Measurements from ENCODE around the gene LIME1.

GRCh38 chr20:63695424-63696305 is 40.8 kb upstream of the LIME1 start:
- TF ChIP-seq, protein P1, sequence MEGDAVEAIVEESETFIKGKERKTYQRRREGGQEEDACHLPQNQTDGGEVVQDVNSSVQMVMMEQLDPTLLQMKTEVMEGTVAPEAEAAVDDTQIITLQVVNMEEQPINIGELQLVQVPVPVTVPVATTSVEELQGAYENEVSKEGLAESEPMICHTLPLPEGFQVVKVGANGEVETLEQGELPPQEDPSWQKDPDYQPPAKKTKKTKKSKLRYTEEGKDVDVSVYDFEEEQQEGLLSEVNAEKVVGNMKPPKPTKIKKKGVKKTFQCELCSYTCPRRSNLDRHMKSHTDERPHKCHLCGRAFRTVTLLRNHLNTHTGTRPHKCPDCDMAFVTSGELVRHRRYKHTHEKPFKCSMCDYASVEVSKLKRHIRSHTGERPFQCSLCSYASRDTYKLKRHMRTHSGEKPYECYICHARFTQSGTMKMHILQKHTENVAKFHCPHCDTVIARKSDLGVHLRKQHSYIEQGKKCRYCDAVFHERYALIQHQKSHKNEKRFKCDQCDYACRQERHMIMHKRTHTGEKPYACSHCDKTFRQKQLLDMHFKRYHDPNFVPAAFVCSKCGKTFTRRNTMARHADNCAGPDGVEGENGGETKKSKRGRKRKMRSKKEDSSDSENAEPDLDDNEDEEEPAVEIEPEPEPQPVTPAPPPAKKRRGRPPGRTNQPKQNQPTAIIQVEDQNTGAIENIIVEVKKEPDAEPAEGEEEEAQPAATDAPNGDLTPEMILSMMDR (conservative IDR thresholded peaks at IDR 0.05), result no peak
- no peak for TF ChIP-seq ZFX (IDR thresholded peaks at IDR 0.05)

All from C4-2B (cell line).